ENCODE results near the gene RNF13.
"Not testable (repeated sequence)": the region's sequence is repeated elsewhere in the genome, so short reads cannot be mapped to it uniquely, and the experiment has no call there.

DNA sequence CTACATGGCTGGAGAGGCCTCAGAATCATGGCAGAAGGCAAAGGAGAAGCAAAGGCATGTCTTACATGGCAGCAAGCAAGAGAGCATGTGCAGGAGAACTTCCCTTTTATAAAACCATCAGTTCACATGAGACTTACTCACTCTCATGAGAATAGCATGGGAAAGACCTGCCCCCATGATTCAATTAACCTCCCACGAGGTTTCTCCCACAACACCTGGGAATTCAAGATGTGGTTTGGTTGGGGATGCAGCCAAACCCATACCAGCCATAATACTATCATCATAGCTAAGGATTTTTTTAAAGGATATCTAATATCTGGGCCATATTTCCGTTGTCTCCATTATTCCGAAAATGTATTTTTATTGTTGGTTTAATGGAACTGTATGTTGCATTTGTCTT is 26.5 kb downstream of the RNF13 start:
- TF ChIP-seq EZH2 (IDR thresholded peaks at IDR 0.05; ENCODE audit: borderline replicate concordance, low read length): not testable (repeated sequence)
- TF ChIP-seq, protein P1, sequence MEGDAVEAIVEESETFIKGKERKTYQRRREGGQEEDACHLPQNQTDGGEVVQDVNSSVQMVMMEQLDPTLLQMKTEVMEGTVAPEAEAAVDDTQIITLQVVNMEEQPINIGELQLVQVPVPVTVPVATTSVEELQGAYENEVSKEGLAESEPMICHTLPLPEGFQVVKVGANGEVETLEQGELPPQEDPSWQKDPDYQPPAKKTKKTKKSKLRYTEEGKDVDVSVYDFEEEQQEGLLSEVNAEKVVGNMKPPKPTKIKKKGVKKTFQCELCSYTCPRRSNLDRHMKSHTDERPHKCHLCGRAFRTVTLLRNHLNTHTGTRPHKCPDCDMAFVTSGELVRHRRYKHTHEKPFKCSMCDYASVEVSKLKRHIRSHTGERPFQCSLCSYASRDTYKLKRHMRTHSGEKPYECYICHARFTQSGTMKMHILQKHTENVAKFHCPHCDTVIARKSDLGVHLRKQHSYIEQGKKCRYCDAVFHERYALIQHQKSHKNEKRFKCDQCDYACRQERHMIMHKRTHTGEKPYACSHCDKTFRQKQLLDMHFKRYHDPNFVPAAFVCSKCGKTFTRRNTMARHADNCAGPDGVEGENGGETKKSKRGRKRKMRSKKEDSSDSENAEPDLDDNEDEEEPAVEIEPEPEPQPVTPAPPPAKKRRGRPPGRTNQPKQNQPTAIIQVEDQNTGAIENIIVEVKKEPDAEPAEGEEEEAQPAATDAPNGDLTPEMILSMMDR (conservative IDR thresholded peaks at IDR 0.05 in 1 of 2, IDR thresholded peaks at IDR 0.05 in 1 of 2; ENCODE audit: extremely low read depth in 1 of 2, insufficient read depth in 1 of 2, low read depth in 1 of 2, low read length in 2 of 2): not testable (repeated sequence)

Measured in mammary epithelial cell (primary cell).